ENCODE data around the gene ANKRD40CL.

Gene ANKRD40CL

GRCh38 chr17:50721194-50722010, 45.9 kb downstream of the ANKRD40CL start:
- no peak overlapping the region for H2AFZ ChIP-seq (ENCODE audit: low read depth)
- no peaks in the 10 kb centered on the region for H3K27me3 ChIP-seq (ENCODE audit: insufficient read depth, low read depth)
- peaks cover 40% of the 10 kb centered on the region for H3K4me1 ChIP-seq (ENCODE audit: low read depth, poor library complexity, severe bottlenecking)
- peaks cover 59% of the 10 kb centered on the region for H4K20me1 ChIP-seq (ENCODE audit: insufficient read depth)
- H3K9ac ChIP-seq: peak overlapping the region; percentile 97
- H3K36me3 ChIP-seq (ENCODE audit: insufficient read depth): no peaks in the 10 kb centered on the region; the same call in 1 of the 2 replicates
- peak overlapping the region; percentile 93; the same call in 1 of the 2 replicates for H3K27ac ChIP-seq
- H3K79me2 ChIP-seq (ENCODE audit: insufficient read depth, low read depth): peaks cover 70% of the 10 kb centered on the region
- H3K4me3 ChIP-seq (IDR thresholded peaks at IDR 0.05; ENCODE audit: insufficient read depth, low read depth, low read length): no peak overlapping the region
- peak overlapping the region; percentile 97 for H3K4me2 ChIP-seq
- no peak for TF ChIP-seq CTCF (conservative IDR thresholded peaks at IDR 0.05; ENCODE audit: low read depth, low read length)

GRCh38 chr17:50719924-50720794, 47.2 kb downstream of the ANKRD40CL start:
- Histone ChIP-seq H2AFZ (ENCODE audit: low read depth) (peak overlapping the region; percentile 76), H3K79me2 (ENCODE audit: insufficient read depth, low read depth) (peaks cover 58% of the 10 kb centered on the region), H3K27ac (peak overlapping the region; percentile 93), H3K9ac (peak overlapping the region; percentile 97), H3K4me1 (ENCODE audit: low read depth, poor library complexity, severe bottlenecking) (peaks cover 29% of the 10 kb centered on the region), H3K27me3 (ENCODE audit: insufficient read depth, low read depth) (no peaks in the 10 kb centered on the region), H3K4me2 (peak overlapping the region; percentile 97), H3K36me3 (ENCODE audit: insufficient read depth) (no peaks in the 10 kb centered on the region; the same call in 1 of the 2 replicates), H4K20me1 (ENCODE audit: insufficient read depth) (peaks cover 46% of the 10 kb centered on the region), H3K4me3 (IDR thresholded peaks at IDR 0.05; ENCODE audit: insufficient read depth, low read depth, low read length) (peak overlapping the region; percentile 79)
- no peak for TF ChIP-seq CTCF (conservative IDR thresholded peaks at IDR 0.05; ENCODE audit: low read depth, low read length)

GRCh38 chr17:50719144-50719923, 48.0 kb downstream of the ANKRD40CL start, which contains the start of gene LUC7L3:
Gene LUC7L3 (plus strand): TSS chr17:50719603. CDS start chr17:50719733, 130 bp downstream.
- Histone ChIP-seq H2AFZ (ENCODE audit: low read depth) (peak within 1 kb of the TSS; percentile 76), H3K79me2 (ENCODE audit: insufficient read depth, low read depth) (peaks cover 50% of the 10 kb centered on the region), H3K27ac (peak within 1 kb of the TSS; percentile 93), H3K36me3 (ENCODE audit: insufficient read depth) (no peaks in the 10 kb centered on the region), H3K4me1 (ENCODE audit: low read depth, poor library complexity, severe bottlenecking) (peaks cover 28% of the 10 kb centered on the region), H4K20me1 (ENCODE audit: insufficient read depth) (peaks cover 39% of the 10 kb centered on the region), H3K4me2 (peak within 1 kb of the TSS; percentile 97), H3K27me3 (ENCODE audit: insufficient read depth, low read depth) (no peaks in the 10 kb centered on the region), H3K4me3 (IDR thresholded peaks at IDR 0.05; ENCODE audit: insufficient read depth, low read depth, low read length) (peak within 1 kb of the TSS; percentile 79), H3K9ac (peak within 1 kb of the TSS; percentile 97)
- TF ChIP-seq CTCF (conservative IDR thresholded peaks at IDR 0.05; ENCODE audit: low read depth, low read length): no peak

- Histone ChIP-seq H3K4me1 (ENCODE audit: low read depth, poor library complexity, severe bottlenecking) (peaks cover under 1% of the 10 kb centered on the region), H3K9ac (no peak overlapping the region), H2AFZ (ENCODE audit: low read depth) (no peak overlapping the region), H3K4me2 (no peak overlapping the region), H3K27ac (no peak overlapping the region), H3K4me3 (IDR thresholded peaks at IDR 0.05; ENCODE audit: insufficient read depth, low read depth, low read length) (no peak overlapping the region), H3K79me2 (ENCODE audit: insufficient read depth, low read depth) (peaks cover 11% of the 10 kb centered on the region), H3K27me3 (ENCODE audit: insufficient read depth, low read depth) (no peaks in the 10 kb centered on the region; the same call in 1 of the 2 replicates), H3K36me3 (ENCODE audit: insufficient read depth) (no peaks in the 10 kb centered on the region), H4K20me1 (ENCODE audit: insufficient read depth) (0 out of 2 replicates have a peak, but pooled peaks cover 2% of the 10 kb centered on the region)
- no peak for TF ChIP-seq CTCF (conservative IDR thresholded peaks at IDR 0.05; ENCODE audit: low read depth, low read length)
These were observed 51.8 kb downstream of the ANKRD40CL start for GRCh38 chr17:50715471-50715870.
